HG03103 (cell line): ENCODE results near the gene ELL.

Experiments used
- ATAC-seq: cut with Tn5 transposase; IDR thresholded peaks from one replicate; pipeline ENCODE4 v1.9.1; 2021; ENCODE audit warnings: low read depth; ENCODE audit not compliant: unreplicated experiment

The ELL gene

DNA sequence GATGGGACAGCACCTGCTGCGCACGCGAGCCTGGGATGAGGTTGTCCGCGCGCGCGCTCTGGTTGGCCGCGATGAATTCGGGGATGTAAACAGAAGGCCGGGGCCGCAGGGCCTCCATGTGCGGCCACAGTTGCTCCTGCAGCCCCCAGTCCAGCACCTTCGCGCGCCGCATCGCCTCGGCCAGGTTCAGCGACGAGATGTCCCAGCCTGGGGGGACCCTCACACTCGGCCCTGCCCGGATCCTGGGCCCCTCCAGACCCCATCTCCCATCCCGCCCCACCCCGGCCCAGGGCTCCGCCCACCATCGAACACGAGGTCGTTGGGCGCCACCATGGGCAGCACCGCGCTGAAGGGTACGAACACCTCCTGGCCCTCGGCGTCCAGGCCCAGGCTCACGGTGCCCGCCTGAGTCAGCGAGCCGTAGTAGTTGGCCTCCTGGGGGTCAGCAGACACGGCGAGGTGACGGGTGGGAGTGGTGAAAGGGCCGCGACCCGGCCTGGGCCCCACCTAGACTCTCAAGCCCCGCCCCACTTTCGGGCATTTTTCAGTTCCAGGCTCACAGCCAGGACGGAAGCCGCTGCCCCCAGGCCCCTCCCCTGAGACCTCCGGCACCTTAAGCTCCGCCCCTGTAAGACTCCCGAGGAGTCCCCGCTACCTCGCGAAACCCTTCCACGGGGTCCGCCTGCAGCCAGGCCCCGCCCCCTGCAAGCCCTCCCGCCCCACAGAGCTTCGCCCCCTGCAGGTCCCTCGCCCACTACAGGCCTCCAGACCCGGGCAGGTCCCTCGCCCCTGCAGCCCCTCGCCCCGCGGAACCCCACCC, 85.0 kb downstream of the ELL start:
- ATAC-seq = no peak

GRCh38 chr19:18435842-18436670, 85.8 kb downstream of the ELL start:
- ATAC-seq = no peak

DNA sequence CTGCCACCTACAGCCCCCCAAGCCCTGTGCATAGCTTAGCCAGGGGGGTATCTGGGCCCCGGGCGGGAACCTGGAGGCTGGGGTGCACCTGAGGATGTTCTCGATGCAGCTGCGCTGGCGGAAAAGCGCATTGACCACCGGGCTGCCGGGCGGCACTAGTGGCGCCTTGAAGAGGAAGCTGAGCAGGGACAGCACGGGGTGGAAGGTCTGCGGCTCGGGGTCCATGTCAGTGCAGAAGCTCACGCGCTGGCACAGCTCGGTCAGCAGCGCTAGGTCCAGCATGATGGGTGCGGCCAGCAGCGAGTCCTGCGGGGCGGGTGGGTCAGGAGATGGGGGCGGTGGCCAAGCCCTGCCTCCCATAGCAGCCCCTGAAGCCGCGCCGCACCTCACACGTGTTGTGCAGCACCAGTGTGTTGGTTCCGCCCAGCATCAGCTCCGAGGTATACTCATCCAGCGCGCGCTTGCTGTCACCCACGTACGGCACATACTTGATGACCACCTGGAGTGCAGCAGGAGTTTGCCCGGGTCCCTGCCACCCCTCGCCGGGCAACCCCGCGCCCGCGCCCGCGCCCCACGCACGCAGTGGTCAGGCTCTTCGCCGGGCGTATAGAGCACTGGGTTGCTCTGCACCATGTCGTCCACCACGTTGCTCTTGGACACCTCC, 86.6 kb downstream of the ELL start:
- ATAC-seq = no peak

- ATAC-seq = no peak
Measured at GRCh38 chr19:18434411-18435175, 87.3 kb downstream of the ELL start.

DNA sequence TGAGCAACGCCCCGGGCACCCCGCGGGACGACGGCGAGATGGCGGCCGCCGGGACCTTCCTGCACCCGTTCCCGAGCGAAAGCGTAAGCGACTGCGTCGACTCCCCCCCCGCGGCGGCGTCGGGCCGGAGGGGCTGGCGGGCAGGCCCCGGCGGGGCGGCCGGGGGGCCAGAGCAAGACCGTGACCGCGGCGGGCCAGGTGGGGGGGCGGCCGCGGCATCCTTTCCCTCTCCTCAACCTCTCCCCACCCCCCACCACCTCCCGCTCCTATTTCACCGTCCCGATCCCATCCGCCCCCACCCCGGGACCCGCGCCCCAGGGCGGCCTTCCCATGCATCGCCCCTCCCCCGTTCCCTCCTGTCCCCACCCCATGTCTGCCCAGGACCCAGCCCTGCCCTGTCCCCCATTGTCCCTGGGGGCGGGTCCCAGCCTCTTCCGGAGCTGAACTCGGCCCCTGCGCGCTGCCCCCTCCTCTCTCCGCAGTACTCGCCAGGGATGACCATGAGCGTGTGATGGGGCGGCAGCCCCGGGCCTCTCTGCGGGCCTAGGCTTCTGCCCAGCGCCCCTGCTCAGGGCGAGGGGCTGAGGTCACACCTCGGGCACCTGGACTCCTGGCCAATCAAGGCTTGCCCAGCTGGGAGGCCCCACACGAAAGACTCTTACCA, 88.0 kb downstream of the ELL start:
- ATAC-seq = no peak

DNA sequence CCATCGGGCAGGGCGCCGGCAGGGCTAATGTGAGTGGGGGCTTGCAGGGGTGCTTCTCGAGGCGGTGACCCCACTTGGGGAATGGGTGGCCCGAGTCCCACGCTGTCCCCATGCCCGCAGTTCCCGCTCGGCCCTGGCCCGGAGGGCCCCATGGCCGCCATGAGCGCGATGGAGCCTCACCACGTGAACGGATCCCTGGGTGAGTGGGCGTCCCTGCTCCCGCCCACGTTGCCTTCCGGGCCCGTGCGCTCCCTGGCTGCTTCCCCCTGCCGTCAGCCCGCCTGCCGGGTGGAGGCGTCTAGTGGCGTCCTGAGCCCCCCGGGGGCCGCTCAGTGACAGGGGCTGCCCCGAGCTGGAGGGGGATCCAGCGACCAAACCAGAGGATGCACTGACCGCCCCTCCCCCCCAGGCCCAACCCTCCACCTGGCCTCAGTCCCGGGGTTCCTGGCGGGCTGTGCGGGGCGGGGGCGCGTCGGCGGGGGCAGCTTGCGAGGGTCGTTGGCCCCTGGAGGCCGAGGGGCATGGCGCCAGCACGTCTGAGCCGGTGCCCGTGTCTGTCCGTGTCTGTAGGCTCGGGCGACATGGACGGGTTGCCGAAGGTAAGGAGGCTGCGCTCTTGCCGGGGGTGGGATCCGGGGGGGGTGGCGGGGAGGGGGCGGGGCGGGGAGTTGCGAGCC, 88.7 kb downstream of the ELL start:
- ATAC-seq = no peak

DNA sequence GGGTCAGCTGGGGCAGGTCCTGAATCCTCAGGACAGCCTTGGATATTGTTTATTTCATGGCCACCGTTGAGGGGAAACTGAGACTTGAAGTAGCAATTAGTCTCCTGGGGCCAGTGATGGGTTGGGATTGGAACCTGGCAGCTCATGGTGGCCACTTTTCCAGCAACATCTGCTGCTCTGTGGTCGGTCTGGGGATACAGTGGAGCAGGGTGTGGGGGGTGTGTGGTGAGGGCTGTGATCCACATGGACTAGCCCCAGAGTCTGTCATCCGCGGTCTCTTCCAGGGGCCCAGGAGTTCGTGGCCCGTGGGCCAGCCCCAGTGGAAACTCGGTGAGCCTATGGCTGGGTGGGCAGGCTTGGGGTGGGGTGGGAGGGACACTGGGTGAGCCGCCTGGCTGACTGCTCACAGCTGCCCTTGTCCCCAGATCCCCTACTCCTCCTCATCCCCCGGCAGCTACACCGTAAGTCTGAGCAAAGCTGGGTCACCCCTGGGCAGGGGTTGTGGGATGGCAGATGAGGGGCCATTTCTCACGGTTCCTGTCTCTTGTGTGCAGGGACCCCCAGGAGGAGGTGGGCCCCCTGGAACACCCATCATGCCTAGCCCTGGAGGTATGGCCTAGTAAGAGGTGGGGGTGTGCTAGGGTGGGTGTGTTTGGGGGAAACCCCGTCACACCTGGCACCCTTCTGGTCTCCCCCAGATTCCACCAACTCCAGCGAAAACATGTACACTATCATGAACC, 89.4 kb downstream of the ELL start:
- no peak for ATAC-seq

- no peak for ATAC-seq
Measured at GRCh38 chr19:18431351-18432197, 90.3 kb downstream of the ELL start.

- no peak for ATAC-seq
Measured at GRCh38 chr19:18430417-18431144, 91.3 kb downstream of the ELL start.

DNA sequence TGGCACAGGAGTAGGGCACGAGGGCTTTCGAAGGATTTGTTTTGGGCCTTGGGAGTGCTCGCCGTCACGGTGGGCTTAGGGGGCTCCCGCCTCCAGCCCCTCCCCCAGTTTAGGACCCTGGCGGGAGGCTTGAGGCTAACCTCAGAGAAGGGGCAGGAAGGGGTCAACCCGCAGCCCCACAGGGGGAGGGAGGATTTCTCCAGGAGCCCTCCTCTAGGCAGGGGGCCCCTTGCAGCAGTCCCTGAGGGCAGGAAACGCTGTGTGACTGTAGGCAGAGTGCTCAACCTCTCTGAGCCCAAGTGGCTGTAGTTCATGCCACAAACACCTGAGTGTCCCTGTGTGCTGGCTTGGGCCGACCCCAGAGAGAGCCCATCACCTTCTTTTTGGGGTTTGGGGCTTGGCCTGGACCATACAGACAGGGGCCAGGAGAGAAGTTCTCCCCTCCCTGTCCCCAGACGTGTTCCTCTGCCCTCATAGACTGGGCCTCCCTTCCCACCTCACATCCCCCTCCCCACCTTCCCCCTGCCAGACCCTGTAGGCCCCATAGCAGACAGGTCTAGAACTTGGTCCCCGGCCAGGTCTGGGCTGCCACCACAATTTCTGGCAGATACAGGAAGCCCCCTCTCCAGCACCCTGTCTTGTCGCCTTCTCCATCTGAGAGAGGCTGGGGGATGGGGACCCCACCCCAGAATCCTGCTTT, 92.0 kb downstream of the ELL start:
- no peak for ATAC-seq

- ATAC-seq = peak; percentile 49
Measured at GRCh38 chr19:18428787-18429674, 92.8 kb downstream of the ELL start.

- ATAC-seq = no peak
Measured at GRCh38 chr19:18428173-18428786, 93.6 kb downstream of the ELL start.

- no peak for ATAC-seq
Measured at GRCh38 chr19:18427743-18428113, 94.1 kb downstream of the ELL start.

GRCh38 chr19:18427080-18427742, 94.7 kb downstream of the ELL start:
- ATAC-seq = no peak

GRCh38 chr19:18426416-18426767, 95.5 kb downstream of the ELL start:
- ATAC-seq = no peak
